ENCODE results near the gene ORM2. TPM values are rescaled to one million over a fixed set of nuclear protein-coding genes. Genes with fewer than 3 reads are reported as not detected.

ORM2 gene
- total RNA-seq, 2 experiments from 2014 or later, result not detected

DNA sequence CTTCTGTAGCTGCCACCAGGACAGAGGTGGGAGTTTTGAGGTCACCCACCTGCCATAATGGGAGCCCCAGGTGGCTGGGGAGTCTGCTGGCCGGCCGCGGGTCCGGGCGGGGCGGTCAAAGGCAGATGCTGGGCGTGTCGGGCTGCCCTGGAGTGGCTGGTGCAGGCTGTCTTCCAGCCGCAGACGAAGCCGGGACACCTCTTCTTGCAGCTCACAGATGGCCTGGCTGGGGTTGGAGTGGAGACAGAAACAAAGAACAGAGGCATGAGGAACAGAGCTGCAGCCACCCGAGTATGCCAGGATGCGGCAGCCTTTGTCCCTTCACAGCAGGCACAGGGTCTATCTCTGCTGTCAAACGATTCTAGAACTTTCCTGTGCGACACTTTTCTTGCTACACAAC lies 18.0 kb downstream of the ORM2 start:
- H3K4me1 Mint-ChIP-seq, result peaks cover 46% of the 10 kb centered on the region
- peak overlapping the region; percentile 95 for H3K27ac Mint-ChIP-seq
- H3K9me3 Mint-ChIP-seq, result no peaks in the 10 kb centered on the region
- no peak for ATAC-seq (ENCODE audit: low read depth)
- DNase-seq, result no peak
- peaks cover 61% of the 10 kb centered on the region for H3K36me3 Mint-ChIP-seq
- no peak overlapping the region for H3K4me3 Mint-ChIP-seq
- H3K27me3 Mint-ChIP-seq, result no peaks in the 10 kb centered on the region
- POLR2A ChIA-PET, result interaction anchor here (0.6 to 10.2 kb wide), 3 partner anchors 9 to 39 kb away, joined by 5 to 137 read pairs (median 11); partner anchors contain the start of gene AKNA

DNA sequence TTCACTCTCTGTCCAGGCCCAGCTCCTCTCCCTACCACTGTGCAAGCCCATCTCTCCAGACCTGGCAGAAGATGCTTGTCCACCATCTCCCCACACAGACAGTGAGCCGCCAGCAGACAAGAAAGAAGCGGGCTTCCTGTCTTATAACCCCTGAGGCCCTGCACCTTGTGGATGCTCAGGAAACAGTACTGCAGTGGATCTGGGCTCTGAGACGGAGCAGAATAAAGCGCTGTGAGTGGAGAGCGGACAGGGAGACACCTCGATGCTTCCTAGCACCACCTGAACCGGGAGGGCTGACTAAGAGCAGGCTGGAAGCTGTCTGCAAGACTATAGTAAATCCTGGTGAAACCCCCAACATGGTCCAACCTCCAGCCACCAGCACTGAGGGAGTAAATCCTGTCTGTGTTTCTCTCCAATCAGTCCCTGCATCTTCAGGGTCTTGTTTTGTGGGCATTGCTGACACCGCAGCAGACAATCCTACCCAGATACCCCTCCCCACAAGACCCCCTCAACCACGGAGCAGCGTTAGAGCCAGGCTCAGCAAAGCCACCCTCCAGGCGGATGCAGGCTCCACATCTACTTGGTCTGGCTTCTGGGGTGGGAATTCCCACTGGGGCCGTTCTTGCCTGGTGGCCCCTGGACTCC lies 18.7 kb downstream of the ORM2 start:
- ATAC-seq (ENCODE audit: low read depth) (no peak), DNase-seq (no peak)
- POLR2A ChIA-PET, result interaction anchor here (0.6 to 10.2 kb wide), 8 partner anchors 9 to 47 kb away, joined by 3 to 137 read pairs (median 4); partner anchors contain the start of gene AKNA
- peaks cover 58% of the 10 kb centered on the region for H3K36me3 Mint-ChIP-seq
- no peak overlapping the region for H3K4me3 Mint-ChIP-seq
- peaks cover 50% of the 10 kb centered on the region for H3K4me1 Mint-ChIP-seq
- peak overlapping the region; percentile 95 for H3K27ac Mint-ChIP-seq
- H3K9me3 Mint-ChIP-seq, result no peaks in the 10 kb centered on the region
- no peaks in the 10 kb centered on the region for H3K27me3 Mint-ChIP-seq

DNA sequence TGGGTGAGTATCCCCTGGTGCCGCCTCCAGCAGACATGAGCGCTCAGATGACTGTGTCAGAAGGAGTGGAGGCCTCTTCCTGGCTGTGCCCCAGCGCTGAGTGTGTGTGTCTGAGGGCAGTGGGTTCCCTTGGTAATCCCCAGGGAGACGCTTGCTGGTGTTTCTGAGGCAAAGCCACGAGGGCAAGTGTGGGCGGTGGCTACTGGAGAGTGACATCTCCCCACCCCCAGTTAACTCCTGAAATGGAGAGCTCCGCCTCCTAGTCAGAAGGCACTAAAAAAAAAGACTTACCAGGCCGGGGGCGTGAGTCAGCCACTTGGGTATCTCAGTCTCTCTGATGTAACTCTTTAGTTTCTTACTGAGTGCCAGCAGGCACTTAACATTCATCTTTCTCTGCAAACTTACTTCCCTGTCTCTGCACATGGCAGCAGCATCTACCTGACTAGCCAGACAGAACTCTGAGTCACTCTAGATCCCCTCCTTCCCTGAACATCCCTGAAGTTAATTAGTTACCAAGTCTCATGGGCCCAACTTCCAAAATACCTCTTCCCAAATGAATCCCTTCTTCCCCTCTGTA lies 19.3 kb downstream of the ORM2 start:
- peaks cover 53% of the 10 kb centered on the region for H3K36me3 Mint-ChIP-seq
- ATAC-seq (ENCODE audit: low read depth), result peak; percentile 77
- H3K4me3 Mint-ChIP-seq, result peak overlapping the region; percentile 62

DNA sequence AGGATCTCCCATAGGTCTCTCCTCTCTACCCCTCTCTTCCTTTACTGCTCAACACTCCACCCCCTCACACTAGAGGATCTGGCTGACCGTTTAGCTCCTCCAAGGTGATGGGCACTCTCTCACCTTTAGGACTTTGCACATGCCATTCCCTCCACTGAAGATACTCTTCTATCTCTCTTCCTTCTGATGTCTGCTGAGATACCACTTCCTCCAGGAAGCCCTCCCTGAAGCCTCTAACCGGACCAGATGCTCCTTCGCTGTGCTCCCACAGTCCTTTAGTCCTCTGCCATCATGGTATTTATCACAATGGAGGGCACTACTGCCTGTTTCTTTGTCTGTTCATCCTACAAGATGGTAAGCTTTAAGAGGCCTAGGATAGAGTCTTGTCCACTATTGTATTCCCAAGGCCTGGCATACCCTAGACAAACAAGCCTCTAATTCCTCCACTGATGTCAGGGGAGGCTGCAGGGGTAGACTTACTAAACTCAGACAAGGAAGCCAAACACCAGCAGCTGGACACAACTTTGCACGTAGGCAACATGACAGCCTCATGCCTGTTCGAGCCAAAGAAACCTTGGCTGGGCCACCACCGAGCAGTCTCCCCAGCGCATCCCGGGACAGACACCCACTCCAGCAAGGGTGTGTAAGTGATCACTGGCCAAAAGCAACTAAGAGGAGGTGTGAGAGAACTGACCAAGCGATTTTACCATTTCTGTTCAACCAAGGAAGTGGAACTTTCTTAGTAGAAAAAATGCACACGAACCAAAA lies 20.2 kb downstream of the ORM2 start:
- Mint-ChIP-seq H3K4me1 (peaks cover 49% of the 10 kb centered on the region), H3K27ac (peak overlapping the region; percentile 95), H3K36me3 (peaks cover 47% of the 10 kb centered on the region), H3K9me3 (no peaks in the 10 kb centered on the region), H3K27me3 (no peaks in the 10 kb centered on the region), H3K4me3 (peak overlapping the region; percentile 62)
- ATAC-seq (ENCODE audit: low read depth) (no peak), DNase-seq (no peak)
- POLR2A ChIA-PET, result interaction anchor here (1.2 to 10.2 kb wide), 4 partner anchors 11 to 37 kb away, joined by 5 to 137 read pairs (median 7); partner anchors contain the start of gene AKNA

More for the DNA sequence above, 19.3 kb downstream of the ORM2 start:
- POLR2A ChIA-PET, result interaction anchor here (0.6 to 10.2 kb wide), 9 partner anchors 10 to 255 kb away, joined by 3 to 137 read pairs (median 4); partner anchors contain the start of gene AKNA
- no peaks in the 10 kb centered on the region for H3K9me3 Mint-ChIP-seq
- H3K27me3 Mint-ChIP-seq, result no peaks in the 10 kb centered on the region
- peak overlapping the region; percentile 95 for H3K27ac Mint-ChIP-seq
- DNase-seq, result peak; percentile 65
- peaks cover 51% of the 10 kb centered on the region for H3K4me1 Mint-ChIP-seq

DNA sequence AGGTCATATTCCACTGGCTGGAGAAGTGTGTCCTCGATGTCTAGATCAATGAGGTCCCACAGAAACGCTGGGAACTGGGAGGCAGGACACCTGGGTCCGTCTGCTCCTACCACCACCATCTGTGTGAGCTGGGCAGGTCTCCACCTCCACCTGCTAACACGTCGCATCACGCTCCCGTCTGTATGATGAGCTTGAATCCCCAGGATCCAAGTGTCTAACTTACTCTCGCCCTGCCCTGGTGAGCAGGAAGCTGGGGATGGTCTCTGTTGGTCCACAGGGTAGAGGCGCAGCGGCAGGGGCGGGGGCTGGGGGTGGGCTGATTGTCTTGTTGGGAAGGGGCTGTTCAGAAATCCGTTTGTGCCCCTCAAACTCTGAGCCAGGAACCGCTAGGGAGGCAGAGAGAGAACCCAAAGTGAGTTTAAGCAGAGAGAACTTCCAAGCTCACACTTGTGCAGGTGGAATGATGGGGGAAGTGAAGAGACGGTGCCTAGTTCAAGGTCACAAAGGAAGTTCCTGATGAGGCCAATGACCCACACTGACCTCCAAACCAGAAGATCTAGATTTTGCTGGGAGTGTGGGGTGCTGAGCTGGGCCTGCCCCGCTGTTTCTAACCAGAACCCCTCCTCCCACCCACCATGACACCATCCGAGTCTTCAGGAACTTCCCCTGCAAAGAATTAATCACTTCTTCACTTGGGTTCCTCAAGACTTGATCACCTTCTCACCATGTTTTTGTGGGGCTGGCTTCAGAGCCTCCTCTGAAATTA lies 21.1 kb downstream of the ORM2 start:
- POLR2A ChIA-PET, result interaction anchor here (1.2 to 10.2 kb wide), 5 partner anchors 12 to 36 kb away, joined by 5 to 137 read pairs (median 8); partner anchors contain the start of gene AKNA
- DNase-seq (no peak), ATAC-seq (ENCODE audit: low read depth) (no peak)
- no peaks in the 10 kb centered on the region for H3K27me3 Mint-ChIP-seq
- no peaks in the 10 kb centered on the region for H3K9me3 Mint-ChIP-seq
- peak overlapping the region; percentile 17 for H3K4me3 Mint-ChIP-seq
- peak overlapping the region; percentile 95 for H3K27ac Mint-ChIP-seq
- H3K4me1 Mint-ChIP-seq, result peaks cover 49% of the 10 kb centered on the region
- H3K36me3 Mint-ChIP-seq, result peaks cover 45% of the 10 kb centered on the region

DNA sequence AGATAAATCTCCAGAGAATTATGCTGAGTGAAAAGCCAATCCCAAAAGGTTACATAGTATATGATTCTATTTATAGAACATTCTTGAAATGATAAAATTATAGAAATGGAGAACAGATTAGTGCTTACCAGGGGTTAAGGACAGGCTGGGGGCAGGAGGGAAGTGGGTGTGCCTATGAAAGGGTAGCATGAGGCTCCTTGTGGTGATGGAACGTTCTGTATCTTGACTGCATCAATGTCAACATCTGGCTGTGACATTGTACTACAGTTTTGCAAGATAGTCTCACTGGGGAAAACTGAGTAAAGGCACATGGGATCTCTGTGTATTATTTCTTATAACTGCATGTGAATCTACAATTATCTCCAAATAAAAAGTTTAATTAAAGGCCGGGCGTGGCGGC lies 22.3 kb downstream of the ORM2 start:
- peak overlapping the region; percentile 51 for H3K27ac Mint-ChIP-seq
- H3K36me3 Mint-ChIP-seq, result peaks cover 45% of the 10 kb centered on the region
- H3K4me1 Mint-ChIP-seq, result peaks cover 54% of the 10 kb centered on the region
- POLR2A ChIA-PET, result interaction anchor here (0.8 to 10.2 kb wide), 6 partner anchors 12 to 44 kb away, joined by 3 to 137 read pairs (median 4); partner anchors contain the start of gene AKNA
- no peaks in the 10 kb centered on the region for H3K27me3 Mint-ChIP-seq
- ATAC-seq (ENCODE audit: low read depth) (peak; percentile 24), DNase-seq (no peak)
- H3K9me3 Mint-ChIP-seq, result no peaks in the 10 kb centered on the region
- peak overlapping the region; percentile 3 for H3K4me3 Mint-ChIP-seq

DNA sequence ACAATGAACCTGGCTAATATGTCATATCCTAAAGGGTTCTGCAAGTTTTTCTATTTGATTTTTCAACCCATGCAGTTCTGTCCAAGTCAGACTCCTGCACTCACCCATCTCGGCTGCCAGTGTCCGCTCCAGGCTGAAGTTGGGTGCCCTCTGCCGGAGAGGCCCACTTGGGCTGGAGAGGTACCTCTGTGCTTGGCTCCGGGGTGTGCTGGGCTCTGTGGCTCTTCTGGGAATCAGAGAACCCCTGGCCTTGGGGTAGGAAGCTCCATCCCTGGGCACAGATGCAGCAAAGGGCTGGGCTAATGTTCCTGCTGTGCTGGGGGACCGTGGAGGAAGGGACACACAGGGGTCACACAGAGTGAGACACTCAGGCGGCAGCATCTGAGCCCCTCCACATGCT lies 26.2 kb downstream of the ORM2 start:
- peaks cover 36% of the 10 kb centered on the region for H3K36me3 Mint-ChIP-seq
- H3K4me3 Mint-ChIP-seq, result no peak overlapping the region
- H3K9me3 Mint-ChIP-seq, result no peaks in the 10 kb centered on the region
- peaks cover 43% of the 10 kb centered on the region for H3K4me1 Mint-ChIP-seq
- H3K27me3 Mint-ChIP-seq, result no peaks in the 10 kb centered on the region
- DNase-seq (no peak), ATAC-seq (ENCODE audit: low read depth) (no peak)
- H3K27ac Mint-ChIP-seq, result no peak overlapping the region
- POLR2A ChIA-PET, result interaction anchor here (0.9 to 10.2 kb wide), 3 partner anchors 12 to 40 kb away, joined by 3 to 137 read pairs (median 3); partner anchors contain the start of gene AKNA

DNA sequence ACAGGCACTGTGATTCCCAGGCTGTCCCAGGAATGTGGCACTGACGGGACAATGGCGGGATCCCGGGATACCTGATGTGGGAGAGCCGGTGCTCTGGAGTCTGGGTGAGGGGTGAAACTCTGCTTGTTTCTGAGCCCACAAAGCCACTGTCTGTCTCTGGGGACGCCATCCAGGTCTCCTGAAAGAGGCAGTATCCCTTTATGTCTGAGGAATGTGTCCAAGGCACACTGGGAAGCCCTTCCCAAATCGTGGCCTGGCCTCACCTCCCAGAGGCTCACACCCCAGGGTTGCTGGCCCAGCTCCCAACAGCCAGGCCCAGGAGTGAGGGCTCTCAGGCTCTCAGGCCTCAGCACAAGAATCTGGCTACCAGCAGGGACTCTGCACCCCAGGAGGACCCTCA lies 27.1 kb downstream of the ORM2 start:
- H3K4me3 Mint-ChIP-seq, result no peak overlapping the region
- no peaks in the 10 kb centered on the region for H3K9me3 Mint-ChIP-seq
- peak overlapping the region; percentile 17 for H3K27ac Mint-ChIP-seq
- DNase-seq, result no peak
- POLR2A ChIA-PET, result interaction anchor here (0.9 to 10.2 kb wide), 4 partner anchors 11 to 39 kb away, joined by 3 to 137 read pairs (median 3); partner anchors contain the start of gene AKNA
- peaks cover 44% of the 10 kb centered on the region for H3K4me1 Mint-ChIP-seq
- H3K36me3 Mint-ChIP-seq, result peaks cover 44% of the 10 kb centered on the region
- ATAC-seq (ENCODE audit: low read depth), result no peak
- H3K27me3 Mint-ChIP-seq, result no peaks in the 10 kb centered on the region

DNA sequence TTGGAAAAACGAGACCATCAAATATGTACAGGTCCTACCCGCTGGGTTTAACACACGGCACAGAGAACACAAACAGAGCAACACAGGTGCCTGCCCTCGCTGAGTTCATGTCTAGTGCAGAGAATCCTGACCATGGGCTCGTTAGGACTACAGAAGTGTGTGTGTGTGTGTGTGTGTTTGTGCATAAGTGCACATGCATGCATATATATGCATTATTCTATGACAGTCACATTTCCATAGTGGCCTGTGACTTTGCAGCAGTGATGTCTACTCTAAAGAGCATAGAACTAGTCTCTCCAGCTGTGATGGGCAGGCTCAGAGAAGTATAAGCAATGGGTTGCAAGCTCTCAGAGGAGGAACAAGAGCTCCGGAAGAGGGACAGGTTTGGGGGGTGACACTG lies 27.7 kb downstream of the ORM2 start:
- H3K36me3 Mint-ChIP-seq, result peaks cover 41% of the 10 kb centered on the region
- ATAC-seq (ENCODE audit: low read depth) (no peak), DNase-seq (no peak)
- POLR2A ChIA-PET, result interaction anchor here (1.2 kb wide), 1 partner anchor 10 kb away, joined by 4 read pairs; no protein-coding TSS in a partner anchor
- H3K4me1 Mint-ChIP-seq, result peaks cover 42% of the 10 kb centered on the region
- H3K27me3 Mint-ChIP-seq, result no peaks in the 10 kb centered on the region
- peak overlapping the region; percentile 68 for H3K27ac Mint-ChIP-seq
- H3K4me3 Mint-ChIP-seq, result no peak overlapping the region
- H3K9me3 Mint-ChIP-seq, result no peaks in the 10 kb centered on the region

DNA sequence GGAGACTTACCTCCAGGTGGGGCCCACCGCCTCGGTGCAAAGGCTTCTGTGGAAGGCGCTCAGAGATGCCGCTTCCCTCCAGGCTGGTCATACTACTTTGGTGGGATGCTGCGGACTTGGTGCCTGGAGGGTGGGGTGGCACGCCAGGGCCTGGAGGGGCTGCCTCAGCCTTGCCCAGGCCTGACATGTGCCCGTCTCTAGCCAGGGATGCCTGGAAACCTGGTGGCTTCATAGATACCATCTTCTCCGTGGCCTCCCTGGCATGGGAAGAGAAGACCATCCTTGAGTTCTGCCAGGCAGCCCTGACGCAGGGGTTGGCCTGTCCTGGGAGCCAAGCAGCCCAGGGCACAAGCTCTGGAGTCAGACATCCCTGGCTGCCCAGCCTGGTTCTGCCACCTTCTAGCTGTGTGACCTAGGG lies 28.3 kb downstream of the ORM2 start:
- Mint-ChIP-seq H3K9me3 (no peaks in the 10 kb centered on the region), H3K27me3 (no peaks in the 10 kb centered on the region), H3K36me3 (peaks cover 39% of the 10 kb centered on the region), H3K4me1 (peaks cover 42% of the 10 kb centered on the region), H3K4me3 (no peak overlapping the region), H3K27ac (no peak overlapping the region)
- DNase-seq, result no peak
- no peak for ATAC-seq (ENCODE audit: low read depth)
- POLR2A ChIA-PET, result interaction anchor here (1.0 to 1.2 kb wide), 2 partner anchors 10 to 35 kb away, joined by 3 to 4 read pairs; no protein-coding TSS in a partner anchor

DNA sequence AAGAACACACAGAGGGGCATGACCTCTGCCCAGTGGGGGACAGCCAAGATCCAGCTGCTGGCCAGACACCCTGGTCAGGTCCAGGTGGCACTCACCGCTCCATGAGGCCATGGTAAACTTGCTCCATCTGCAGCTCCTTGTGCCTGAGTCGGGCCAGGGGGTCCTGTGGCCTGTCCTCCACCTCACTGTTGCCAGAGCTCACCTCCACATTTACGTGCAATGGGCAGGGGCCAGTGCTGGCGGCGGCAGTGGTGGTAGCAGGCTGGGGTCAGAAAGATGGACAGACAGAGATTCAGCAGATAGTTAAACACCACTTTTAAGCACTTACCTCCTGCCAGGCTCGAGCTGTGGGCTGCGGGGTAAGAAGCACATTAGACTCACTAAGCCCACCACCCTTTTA lies 30.1 kb downstream of the ORM2 start:
- peaks cover 55% of the 10 kb centered on the region for H3K4me1 Mint-ChIP-seq
- POLR2A ChIA-PET, result interaction anchor here (0.7 kb wide), 1 partner anchor 26 kb away, joined by 3 read pairs; no protein-coding TSS in a partner anchor

DNA sequence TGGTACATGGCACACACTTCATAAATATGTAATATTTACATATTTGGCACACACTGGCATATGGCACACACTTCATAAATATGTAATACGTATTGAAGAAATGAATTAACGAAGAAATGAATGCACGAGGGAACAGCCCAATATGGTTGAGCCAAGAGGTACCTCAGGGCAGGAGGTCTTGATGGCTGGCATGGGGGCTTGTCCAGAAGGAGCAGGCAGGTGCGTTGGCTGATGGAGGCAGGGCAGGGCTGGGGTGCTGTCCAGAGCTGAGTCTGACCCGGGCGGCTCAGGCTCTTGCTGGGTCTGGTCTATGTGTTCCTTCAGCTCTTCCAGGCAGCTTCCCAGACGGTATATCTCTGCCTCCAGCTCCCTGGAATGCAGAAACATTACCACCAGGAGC lies 31.9 kb downstream of the ORM2 start:
- H3K36me3 Mint-ChIP-seq, result peaks cover 67% of the 10 kb centered on the region
- H3K4me3 Mint-ChIP-seq, result no peak overlapping the region
- DNase-seq, result no peak

More for the DNA sequence above, 30.1 kb downstream of the ORM2 start:
- Mint-ChIP-seq H3K4me3 (no peak overlapping the region), H3K27me3 (no peaks in the 10 kb centered on the region), H3K27ac (peak overlapping the region; percentile 89), H3K36me3 (peaks cover 55% of the 10 kb centered on the region), H3K9me3 (no peaks in the 10 kb centered on the region)
- DNase-seq (no peak), ATAC-seq (ENCODE audit: low read depth) (no peak)

More for the DNA sequence above, 31.9 kb downstream of the ORM2 start:
- no peak for ATAC-seq (ENCODE audit: low read depth)
- peaks cover 65% of the 10 kb centered on the region for H3K4me1 Mint-ChIP-seq
- no peaks in the 10 kb centered on the region for H3K27me3 Mint-ChIP-seq
- no peaks in the 10 kb centered on the region for H3K9me3 Mint-ChIP-seq
- peak overlapping the region; percentile 89 for H3K27ac Mint-ChIP-seq
- POLR2A ChIA-PET, result interaction anchor here (1.5 to 15.1 kb wide), 3 partner anchors 9 to 24 kb away, joined by 4 to 637 read pairs (median 23); partner anchors contain the start of gene AKNA

Data from activated naive CD8-positive, alpha-beta T cell treated with anti-CD3 and anti-CD28 coated beads, Interleukin-2, amount 10 ng/mL, durations not matched to agents 7 days and 5 days (primary cell).